ENCODE results near the gene ADGRL1. TPM values are rescaled to one million over a fixed set of nuclear protein-coding genes. Genes with fewer than 3 reads are reported as not detected.

Gene ADGRL1
- total RNA-seq, 5 donors from 2014 or later (not counting 1 experiment from before 2014, with no cell fraction given): 19.9 to 31.2 (median 28.0) TPM

DNA sequence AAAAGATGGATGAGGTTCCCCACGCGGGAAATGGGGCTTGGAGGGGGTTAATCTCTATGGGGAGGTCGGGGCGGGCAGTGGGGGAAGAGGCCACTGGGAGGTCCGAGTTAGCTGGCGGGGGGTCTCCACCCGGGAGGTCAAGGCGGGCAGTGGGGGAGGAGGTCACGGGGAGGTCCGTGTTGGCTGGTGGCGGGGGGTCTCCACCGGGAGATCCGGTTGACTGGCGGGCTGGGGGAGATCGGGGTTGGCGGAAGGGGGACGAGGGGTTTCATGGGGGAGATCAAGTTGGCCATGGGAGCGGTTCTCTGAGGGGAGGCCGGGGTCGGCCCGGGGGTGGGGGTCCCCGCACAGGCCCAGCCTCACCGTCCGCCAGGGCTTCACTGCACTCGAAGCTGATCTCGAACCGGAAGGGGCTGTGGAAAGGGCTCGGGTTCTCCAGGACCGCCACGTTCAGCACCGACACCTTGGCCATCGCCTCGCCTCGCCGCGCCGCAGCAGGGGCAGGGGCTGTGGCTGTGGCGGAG lies 69.9 kb downstream of the ADGRL1 start:
- H3K4me1 ChIP-seq (ENCODE audit: control insufficient read depth in 1 of 2, extremely low read depth in 1 of 2, insufficient read depth in 2 of 2, low read length in 2 of 2): peaks cover 0 to 33% of the 10 kb centered on the region in 2 experiments
- H3K4me3 Mint-ChIP-seq: peak overlapping the region; percentile 75 to 87 (median 82)
- H3K9me3 Mint-ChIP-seq: no peaks in the 10 kb centered on the region
- H3K36me3 ChIP-seq (ENCODE audit: control insufficient read depth in 2 of 2, extremely low read depth in 1 of 2, insufficient read depth in 1 of 2, low read length in 1 of 2): peaks cover 0 to 6% of the 10 kb centered on the region in 2 donors
- DNase-seq (peak in 1 of 35 experiments; percentile 21), ATAC-seq (replicated peaks in 1 of 4) (no peak)
- H3K4me1 Mint-ChIP-seq: peaks cover 20 to 30% (median 26%) of the 10 kb centered on the region in 3 donors
- no peaks in the 10 kb centered on the region for H3K27me3 Mint-ChIP-seq
- peaks cover 4% of the 10 kb centered on the region for H3K36me3 Mint-ChIP-seq
- peak overlapping the region; percentile 45 for H3K27ac ChIP-seq (ENCODE audit: low read length)
- H3K4me3 ChIP-seq (ENCODE audit: control insufficient read depth in 1 of 2, extremely low read depth in 1 of 2, low read length in 1 of 2): peak overlapping the region; percentile 60 to 63
- no peaks in the 10 kb centered on the region for H3K9me3 ChIP-seq
- no peaks in the 10 kb centered on the region for H3K27me3 ChIP-seq (replicated peaks in 1 of 2; ENCODE audit: control insufficient read depth in 2 of 2, extremely low read depth in 1 of 2, insufficient read depth in 2 of 2, low read length in 1 of 2)
- peak overlapping the region in 1 of 2 donors; percentile 77 for H3K27ac Mint-ChIP-seq
- WGBS (ENCODE audit: insufficient coverage): under 1% methylated on average over 36 of the region's 38 CpGs
- ChIA-PET POLR2A (interaction anchor here in 1 of 2 donors (1.0 to 1.7 kb wide), 3 partner anchors 104 to 389 kb away, joined by 4 to 10 read pairs (median 6); partner anchors contain the start of genes IL27RA and RFX1), CTCF (interaction anchor here (0.5 to 1.8 kb wide), 40 partner anchors 11 to 537 kb away, joined by 3 to 25 read pairs (median 4); partner anchors contain the start of genes ADGRE5 (in 1 of the 2), DNAJB1 (in 1 of the 2) and PKN1 (in 1 of the 2))

- ChIA-PET CTCF (interaction anchor here (0.7 to 1.3 kb wide), 5 partner anchors 21 to 537 kb away, joined by 4 to 8 read pairs (median 6); no protein-coding TSS in a partner anchor), POLR2A (no interaction called here)
- H3K36me3 Mint-ChIP-seq: peaks cover 4% of the 10 kb centered on the region
- no peaks in the 10 kb centered on the region for H3K9me3 Mint-ChIP-seq
- Histone ChIP-seq H3K4me1 (ENCODE audit: control insufficient read depth in 1 of 2, extremely low read depth in 1 of 2, insufficient read depth in 2 of 2, low read length in 2 of 2) (peaks cover 0 to 33% of the 10 kb centered on the region in 2 experiments), H3K27me3 (replicated peaks in 1 of 2; ENCODE audit: control insufficient read depth in 2 of 2, extremely low read depth in 1 of 2, insufficient read depth in 2 of 2, low read length in 1 of 2) (no peaks in the 10 kb centered on the region), H3K9me3 (no peaks in the 10 kb centered on the region), H3K36me3 (ENCODE audit: control insufficient read depth in 2 of 2, extremely low read depth in 1 of 2, insufficient read depth in 1 of 2, low read length in 1 of 2) (peaks cover 0 to 6% of the 10 kb centered on the region in 2 donors), H3K27ac (ENCODE audit: low read length) (no peak overlapping the region), H3K4me3 (ENCODE audit: control insufficient read depth in 1 of 2, extremely low read depth in 1 of 2, low read length in 1 of 2) (no peak overlapping the region)
- WGBS (ENCODE audit: insufficient coverage): 31% methylated on average over 6 of the region's 6 CpGs
- ATAC-seq (replicated peaks in 1 of 4): no peak
- no peaks in the 10 kb centered on the region for H3K27me3 Mint-ChIP-seq
- H3K4me3 Mint-ChIP-seq: peak overlapping the region; percentile 75 to 82 (median 76)
- peaks cover 20 to 28% (median 25%) of the 10 kb centered on the region in 3 donors for H3K4me1 Mint-ChIP-seq
- H3K27ac Mint-ChIP-seq: peak overlapping the region in 1 of 2 donors; percentile 77
- DNase-seq: no peak
Measured at GRCh38 chr19:14135355-14135754, 70.6 kb downstream of the ADGRL1 start.

GRCh38 chr19:14127929-14128509 lies 78.0 kb downstream of the ADGRL1 start:
- Histone ChIP-seq H3K27ac (ENCODE audit: low read length) (no peak overlapping the region), H3K36me3 (ENCODE audit: control insufficient read depth in 2 of 2, extremely low read depth in 1 of 2, insufficient read depth in 1 of 2, low read length in 1 of 2) (no peaks in the 10 kb centered on the region), H3K27me3 (replicated peaks in 1 of 2; ENCODE audit: control insufficient read depth in 2 of 2, extremely low read depth in 1 of 2, insufficient read depth in 2 of 2, low read length in 1 of 2) (no peaks in the 10 kb centered on the region), H3K4me3 (ENCODE audit: control insufficient read depth in 1 of 2, extremely low read depth in 1 of 2, low read length in 1 of 2) (no peak overlapping the region), H3K9me3 (no peaks in the 10 kb centered on the region), H3K4me1 (ENCODE audit: control insufficient read depth in 1 of 2, extremely low read depth in 1 of 2, insufficient read depth in 2 of 2, low read length in 2 of 2) (no peaks in the 10 kb centered on the region)
- Mint-ChIP-seq H3K4me3 (no peak overlapping the region), H3K27me3 (no peaks in the 10 kb centered on the region), H3K27ac (no peak overlapping the region), H3K9me3 (no peaks in the 10 kb centered on the region), H3K36me3 (no peaks in the 10 kb centered on the region), H3K4me1 (no peaks in the 10 kb centered on the region)
- ChIA-PET POLR2A (no interaction called here), CTCF (no interaction called here)
- DNase-seq: no peak
- WGBS (ENCODE audit: insufficient coverage): 100% methylated on average over 1 of the region's 4 CpGs
- no peak for ATAC-seq (replicated peaks in 1 of 4)

DNA sequence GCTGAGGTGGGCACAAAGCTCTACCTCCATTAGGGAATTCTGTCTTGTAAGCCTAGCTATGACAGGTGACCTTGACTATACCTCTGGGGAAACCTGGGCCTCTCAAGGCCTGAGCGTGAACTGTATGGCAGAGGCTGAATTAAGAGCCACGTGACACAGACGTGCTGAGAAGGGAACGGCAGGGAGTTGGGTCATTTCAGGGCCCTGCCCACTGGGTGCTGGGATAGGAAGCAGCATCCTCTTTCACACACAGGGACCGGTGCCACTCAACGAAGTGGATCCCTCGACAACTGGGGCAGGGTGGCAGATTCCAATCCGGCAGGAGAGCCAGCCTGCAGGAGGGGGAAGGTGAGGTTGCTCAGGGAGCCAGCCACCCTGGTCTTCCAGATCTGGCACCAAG lies 78.8 kb downstream of the ADGRL1 start:
- ChIA-PET CTCF (no interaction called here), POLR2A (no interaction called here)
- no peak for DNase-seq
- Histone ChIP-seq H3K9me3 (no peaks in the 10 kb centered on the region), H3K4me3 (ENCODE audit: control insufficient read depth in 1 of 2, extremely low read depth in 1 of 2, low read length in 1 of 2) (no peak overlapping the region), H3K4me1 (ENCODE audit: control insufficient read depth in 1 of 2, extremely low read depth in 1 of 2, insufficient read depth in 2 of 2, low read length in 2 of 2) (no peaks in the 10 kb centered on the region), H3K36me3 (ENCODE audit: control insufficient read depth in 2 of 2, extremely low read depth in 1 of 2, insufficient read depth in 1 of 2, low read length in 1 of 2) (no peaks in the 10 kb centered on the region), H3K27me3 (replicated peaks in 1 of 2; ENCODE audit: control insufficient read depth in 2 of 2, extremely low read depth in 1 of 2, insufficient read depth in 2 of 2, low read length in 1 of 2) (no peaks in the 10 kb centered on the region), H3K27ac (ENCODE audit: low read length) (no peak overlapping the region)
- Mint-ChIP-seq H3K4me3 (no peak overlapping the region), H3K27ac (no peak overlapping the region), H3K36me3 (no peaks in the 10 kb centered on the region), H3K4me1 (no peaks in the 10 kb centered on the region), H3K9me3 (no peaks in the 10 kb centered on the region), H3K27me3 (no peaks in the 10 kb centered on the region)
- no peak for ATAC-seq (replicated peaks in 1 of 4)
- 90% methylated on average over 5 of the region's 8 CpGs for WGBS (ENCODE audit: insufficient coverage)

DNA sequence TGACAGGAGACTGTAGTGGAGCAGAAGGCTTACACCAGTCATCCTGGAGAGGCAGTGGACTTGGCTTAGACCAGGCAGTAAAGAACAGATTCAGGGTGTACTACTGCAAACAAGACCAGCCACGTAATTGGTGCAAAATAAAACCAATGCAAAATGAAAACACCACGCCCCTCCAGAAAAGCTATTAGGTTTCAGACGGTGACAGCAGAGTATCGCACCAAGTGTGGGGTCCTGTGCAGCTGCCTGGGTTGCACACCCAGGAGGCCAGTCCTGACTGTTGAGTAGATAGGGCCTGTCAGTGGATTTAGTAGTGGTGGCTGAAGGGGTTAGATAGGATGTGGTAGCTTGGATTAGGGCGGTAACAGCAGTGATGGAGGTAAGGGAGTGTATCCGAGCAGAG lies 83.0 kb downstream of the ADGRL1 start:
- no peaks in the 10 kb centered on the region for H3K9me3 ChIP-seq
- H3K36me3 ChIP-seq (ENCODE audit: control insufficient read depth in 2 of 2, extremely low read depth in 1 of 2, insufficient read depth in 1 of 2, low read length in 1 of 2): no peaks in the 10 kb centered on the region
- ChIA-PET POLR2A (interaction anchor here in 1 of 2 donors (0.6 kb wide), 1 partner anchor 356 kb away, joined by 3 read pairs; no protein-coding TSS in a partner anchor), CTCF (no interaction called here)
- ATAC-seq (replicated peaks in 1 of 4): no peak
- no peak overlapping the region for H3K27ac ChIP-seq (ENCODE audit: low read length)
- H3K4me3 ChIP-seq (ENCODE audit: control insufficient read depth in 1 of 2, extremely low read depth in 1 of 2, low read length in 1 of 2): no peak overlapping the region
- Mint-ChIP-seq H3K27ac (no peak overlapping the region), H3K4me3 (no peak overlapping the region), H3K9me3 (no peaks in the 10 kb centered on the region), H3K36me3 (no peaks in the 10 kb centered on the region), H3K27me3 (no peaks in the 10 kb centered on the region), H3K4me1 (peaks cover 8 to 10% (median 9%) of the 10 kb centered on the region in 3 donors)
- DNase-seq: no peak
- H3K4me1 ChIP-seq (ENCODE audit: control insufficient read depth in 1 of 2, extremely low read depth in 1 of 2, insufficient read depth in 2 of 2, low read length in 2 of 2): peaks cover 2 to 9% of the 10 kb centered on the region in 2 experiments
- 96% methylated on average over 4 of the region's 6 CpGs for WGBS (ENCODE audit: insufficient coverage)
- no peaks in the 10 kb centered on the region for H3K27me3 ChIP-seq (replicated peaks in 1 of 2; ENCODE audit: control insufficient read depth in 2 of 2, extremely low read depth in 1 of 2, insufficient read depth in 2 of 2, low read length in 1 of 2)

DNA sequence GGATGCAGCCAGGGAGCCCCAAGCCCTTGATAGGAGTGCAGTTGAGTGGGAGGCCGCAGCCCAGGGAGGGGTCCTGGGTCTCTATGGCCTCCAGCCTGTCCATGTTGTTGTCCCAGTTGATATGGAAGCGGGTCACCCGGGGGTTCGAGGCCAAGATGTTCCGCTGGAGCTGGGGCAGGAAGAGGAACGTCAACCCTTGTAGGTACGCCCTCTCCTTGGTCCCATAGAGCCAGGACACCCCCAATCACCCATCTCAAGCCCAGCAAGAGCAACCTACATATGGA lies 85.5 kb downstream of the ADGRL1 start:
- H3K27me3 ChIP-seq (replicated peaks in 1 of 2; ENCODE audit: control insufficient read depth in 2 of 2, extremely low read depth in 1 of 2, insufficient read depth in 2 of 2, low read length in 1 of 2): no peaks in the 10 kb centered on the region
- POLR2A ChIA-PET: no interaction called here
- Mint-ChIP-seq H3K36me3 (no peaks in the 10 kb centered on the region), H3K4me3 (no peak overlapping the region), H3K27ac (no peak overlapping the region), H3K9me3 (no peaks in the 10 kb centered on the region), H3K4me1 (peaks cover 23 to 28% (median 26%) of the 10 kb centered on the region in 3 donors), H3K27me3 (no peaks in the 10 kb centered on the region)
- H3K4me1 ChIP-seq (ENCODE audit: control insufficient read depth in 1 of 2, extremely low read depth in 1 of 2, insufficient read depth in 2 of 2, low read length in 2 of 2): peaks cover 15 to 28% of the 10 kb centered on the region in 2 experiments
- DNase-seq (no peak), ATAC-seq (replicated peaks in 1 of 4) (no peak)
- no peak overlapping the region for H3K4me3 ChIP-seq (ENCODE audit: control insufficient read depth in 1 of 2, extremely low read depth in 1 of 2, low read length in 1 of 2)
- H3K27ac ChIP-seq (ENCODE audit: low read length): no peak overlapping the region
- no peaks in the 10 kb centered on the region for H3K36me3 ChIP-seq (ENCODE audit: control insufficient read depth in 2 of 2, extremely low read depth in 1 of 2, insufficient read depth in 1 of 2, low read length in 1 of 2)
- WGBS (ENCODE audit: insufficient coverage): 100% methylated on average over 1 of the region's 7 CpGs
- no peaks in the 10 kb centered on the region for H3K9me3 ChIP-seq
- CTCF ChIA-PET: no interaction called here

All from T-cell (primary cell).